Measurements from ENCODE around the gene VARS2.

DNA sequence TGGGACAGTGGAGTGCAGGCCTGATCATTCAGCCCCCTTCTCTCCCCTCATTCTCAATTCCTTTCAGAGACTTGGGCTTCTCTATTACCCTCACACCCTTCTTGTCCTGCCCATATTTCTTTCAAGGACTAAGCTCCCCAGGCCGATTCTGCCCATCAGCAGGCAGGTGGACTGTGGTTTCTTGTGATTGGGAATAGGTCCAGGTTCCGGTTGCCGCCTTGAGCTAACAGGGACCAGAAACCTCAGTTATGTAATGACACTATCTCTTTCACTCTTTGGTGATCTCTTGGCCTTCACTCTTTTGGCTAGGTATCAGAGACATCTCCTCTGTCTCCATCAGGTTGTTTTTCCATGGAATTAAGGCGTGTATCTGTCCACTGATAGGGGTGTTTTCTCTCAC lies 33.2 kb downstream of the VARS2 start:
- TF ChIP-seq, protein P1, sequence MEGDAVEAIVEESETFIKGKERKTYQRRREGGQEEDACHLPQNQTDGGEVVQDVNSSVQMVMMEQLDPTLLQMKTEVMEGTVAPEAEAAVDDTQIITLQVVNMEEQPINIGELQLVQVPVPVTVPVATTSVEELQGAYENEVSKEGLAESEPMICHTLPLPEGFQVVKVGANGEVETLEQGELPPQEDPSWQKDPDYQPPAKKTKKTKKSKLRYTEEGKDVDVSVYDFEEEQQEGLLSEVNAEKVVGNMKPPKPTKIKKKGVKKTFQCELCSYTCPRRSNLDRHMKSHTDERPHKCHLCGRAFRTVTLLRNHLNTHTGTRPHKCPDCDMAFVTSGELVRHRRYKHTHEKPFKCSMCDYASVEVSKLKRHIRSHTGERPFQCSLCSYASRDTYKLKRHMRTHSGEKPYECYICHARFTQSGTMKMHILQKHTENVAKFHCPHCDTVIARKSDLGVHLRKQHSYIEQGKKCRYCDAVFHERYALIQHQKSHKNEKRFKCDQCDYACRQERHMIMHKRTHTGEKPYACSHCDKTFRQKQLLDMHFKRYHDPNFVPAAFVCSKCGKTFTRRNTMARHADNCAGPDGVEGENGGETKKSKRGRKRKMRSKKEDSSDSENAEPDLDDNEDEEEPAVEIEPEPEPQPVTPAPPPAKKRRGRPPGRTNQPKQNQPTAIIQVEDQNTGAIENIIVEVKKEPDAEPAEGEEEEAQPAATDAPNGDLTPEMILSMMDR (IDR thresholded peaks at IDR 0.05; ENCODE audit: low read depth, low read length), result no peak
- TF ChIP-seq POLR2A (IDR thresholded peaks at IDR 0.05; ENCODE audit: extremely low read depth, insufficient read length), result no peak
- TF ChIP-seq, protein P2, sequence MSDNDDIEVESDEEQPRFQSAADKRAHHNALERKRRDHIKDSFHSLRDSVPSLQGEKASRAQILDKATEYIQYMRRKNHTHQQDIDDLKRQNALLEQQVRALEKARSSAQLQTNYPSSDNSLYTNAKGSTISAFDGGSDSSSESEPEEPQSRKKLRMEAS (IDR thresholded peaks at IDR 0.05; ENCODE audit: low read depth, low read length), result no peak

All from NB4 (cell line).